CD4-positive, alpha-beta T cell (primary cell): ENCODE results near the gene GRID1. TPM values are rescaled to one million over a fixed set of nuclear protein-coding genes. Genes with fewer than 3 reads are reported as not detected.

ENCODE experiments used
- ATAC-seq: fragments of 200-7000 bp; cut with Tn5 transposase; one replicate; pipeline ENCODE4 v1.10.0; 2022; ENCODE audit warnings: mild to moderate bottlenecking; ENCODE audit not compliant: poor library complexity
- CTCF ChIA-PET: fragments of 350-600 bp; sonication (Branson Sonifier 250); formaldehyde crosslinking; loops from one replicate; lab custom pipeline; 2021; ENCODE audit warnings: antibody characterized with exemption, inconsistent platforms; lab: Charles Lee
- POLR2A ChIA-PET: fragments of 350-600 bp; sonication (Branson Sonifier 250); formaldehyde crosslinking; loops from one replicate; lab custom pipeline; 2021; ENCODE audit warnings: antibody characterized with exemption, inconsistent platforms; lab: Charles Lee
- DNase-seq, 14 experiments: peaks; one replicate each; pipeline ENCODE4 v3.0.0-alpha.2; 2013 to 2020; ENCODE audit warnings: mixed read lengths in 2 of 14
- H3K27ac ChIP-seq, 2 donors: one replicate each; pipeline versions ENCODE4 v1.5.1 to v1.7.0; 2013; ENCODE audit warnings: low read length in 2 of 2, low read depth in 1 of 2, mild to moderate bottlenecking in 1 of 2
- H3K27me3 ChIP-seq, 2 experiments: 1 replicate in 1 of 2; 2 replicates in 1 of 2; pipeline versions ENCODE4 v1.6.1 to v1.7.0; 2013; ENCODE audit warnings: low read length in 2 of 2, control low read depth in 1 of 2, mild to moderate bottlenecking in 1 of 2, moderate library complexity in 1 of 2; ENCODE audit not compliant: insufficient read depth in 2 of 2, control insufficient read depth in 1 of 2
- H3K36me3 ChIP-seq: one replicate; pipeline ENCODE4 v1.6.1; 2013; ENCODE audit warnings: low read length, control low read depth; ENCODE audit not compliant: insufficient read depth
- H3K4me1 ChIP-seq: one replicate; pipeline ENCODE4 v1.6.1; 2013; ENCODE audit warnings: low read length, control low read depth; ENCODE audit not compliant: insufficient read depth
- H3K4me3 ChIP-seq: one replicate; pipeline ENCODE4 v1.5.1; 2013; ENCODE audit warnings: mild to moderate bottlenecking, low read length, moderate library complexity
- H3K9me3 ChIP-seq, 2 experiments: 1 replicate in 1 of 2; 2 replicates in 1 of 2; pipeline versions ENCODE4 v1.6.1 to v1.7.0; 2013; ENCODE audit warnings: low read length in 2 of 2, mild to moderate bottlenecking in 2 of 2, control low read depth in 1 of 2, moderate library complexity in 1 of 2; ENCODE audit not compliant: control insufficient read depth in 1 of 2, insufficient read depth in 1 of 2
- H3K27ac Mint-ChIP-seq: one replicate; pipeline ENCODE4 v1.8.0; 2020; ENCODE audit warnings: mixed read lengths
- H3K27me3 Mint-ChIP-seq: one replicate; pipeline ENCODE4 v1.8.0; 2021; ENCODE audit warnings: mixed read lengths
- H3K36me3 Mint-ChIP-seq: one replicate; pipeline ENCODE4 v1.8.0; 2021; ENCODE audit warnings: low read depth, mixed read lengths
- H3K4me1 Mint-ChIP-seq: one replicate; pipeline ENCODE4 v1.8.0; 2021; ENCODE audit warnings: low read depth, mixed read lengths
- H3K4me3 Mint-ChIP-seq: one replicate; pipeline ENCODE4 v1.8.0; 2020; ENCODE audit warnings: mild to moderate bottlenecking, mixed read lengths
- H3K9me3 Mint-ChIP-seq: one replicate; pipeline ENCODE4 v1.8.0; 2020; ENCODE audit warnings: mixed read lengths
- intact Hi-C, 2 experiments: fragments of 100-400 bp; cut with DNase I in 1 of 2; cut with micrococcal nuclease in 1 of 2; formaldehyde crosslinking; loops; one replicate each; pipeline versions ENCODE4 v1.15.1 to v1.9.0; 2023 to 2025; cut with DNase I, micrococcal nuclease
- total RNA-seq, 174 experiments: library from RNA in 2 of 174; stranded (reverse) in 2 of 174; gene quantifications; one replicate each; pipeline ENCODE4 v1.2.3 and lab custom pipeline; 2021 to 2026
- TF ChIP-seq, protein P1 (sequence below): fragments of 200-600 bp; IDR thresholded peaks from one replicate; pipeline ENCODE4 v1.8.0; 2022; ENCODE audit warnings: antibody characterized with exemption, mild to moderate bottlenecking

GRID1 gene
- total RNA-seq, 2 experiments from 2014 or later, result not detected

DNA sequence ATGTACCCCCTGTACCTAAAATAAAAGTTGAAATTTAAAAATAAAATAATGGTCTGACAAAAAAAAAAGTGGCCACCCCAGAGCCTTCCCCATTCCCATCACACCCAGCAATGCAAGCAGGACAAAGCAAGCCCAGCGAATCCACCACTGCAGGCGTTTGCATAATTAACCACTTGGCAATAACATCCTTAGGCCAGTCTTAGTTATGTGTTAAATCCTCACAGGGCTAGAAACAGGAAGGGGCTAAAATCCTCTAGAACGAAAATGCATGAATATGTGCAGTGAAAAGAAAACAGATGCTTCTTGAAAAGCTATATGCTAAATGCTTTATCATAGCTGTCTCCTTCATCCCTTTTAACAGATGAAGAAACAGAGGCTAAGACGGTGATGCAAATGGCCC, 229.7 kb downstream of the GRID1 start:
- Histone ChIP-seq H3K4me3 (no peak overlapping the region), H3K27me3 (no peaks in the 10 kb centered on the region), H3K36me3 (no peaks in the 10 kb centered on the region), H3K4me1 (no peaks in the 10 kb centered on the region), H3K27ac (no peak overlapping the region), H3K9me3 (peaks cover 0 to 9% of the 10 kb centered on the region in 2 experiments)
- no peaks in the 10 kb centered on the region for H3K36me3 Mint-ChIP-seq
- no peaks in the 10 kb centered on the region for H3K4me1 Mint-ChIP-seq
- DNase-seq, result no peak
- no peak overlapping the region for H3K27ac Mint-ChIP-seq
- H3K4me3 Mint-ChIP-seq, result no peak overlapping the region
- POLR2A ChIA-PET, result no interaction called here
- TF ChIP-seq, protein P1, sequence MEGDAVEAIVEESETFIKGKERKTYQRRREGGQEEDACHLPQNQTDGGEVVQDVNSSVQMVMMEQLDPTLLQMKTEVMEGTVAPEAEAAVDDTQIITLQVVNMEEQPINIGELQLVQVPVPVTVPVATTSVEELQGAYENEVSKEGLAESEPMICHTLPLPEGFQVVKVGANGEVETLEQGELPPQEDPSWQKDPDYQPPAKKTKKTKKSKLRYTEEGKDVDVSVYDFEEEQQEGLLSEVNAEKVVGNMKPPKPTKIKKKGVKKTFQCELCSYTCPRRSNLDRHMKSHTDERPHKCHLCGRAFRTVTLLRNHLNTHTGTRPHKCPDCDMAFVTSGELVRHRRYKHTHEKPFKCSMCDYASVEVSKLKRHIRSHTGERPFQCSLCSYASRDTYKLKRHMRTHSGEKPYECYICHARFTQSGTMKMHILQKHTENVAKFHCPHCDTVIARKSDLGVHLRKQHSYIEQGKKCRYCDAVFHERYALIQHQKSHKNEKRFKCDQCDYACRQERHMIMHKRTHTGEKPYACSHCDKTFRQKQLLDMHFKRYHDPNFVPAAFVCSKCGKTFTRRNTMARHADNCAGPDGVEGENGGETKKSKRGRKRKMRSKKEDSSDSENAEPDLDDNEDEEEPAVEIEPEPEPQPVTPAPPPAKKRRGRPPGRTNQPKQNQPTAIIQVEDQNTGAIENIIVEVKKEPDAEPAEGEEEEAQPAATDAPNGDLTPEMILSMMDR, result no peak
- H3K27me3 Mint-ChIP-seq, result no peaks in the 10 kb centered on the region
- H3K9me3 Mint-ChIP-seq, result no peaks in the 10 kb centered on the region
- ATAC-seq, result no peak
- intact Hi-C loops, result loop anchor here in 1 of 2 experiments (10.0 kb wide), 1 partner anchor 592 kb away; no protein-coding TSS in a partner anchor
- CTCF ChIA-PET, result no interaction called here

DNA sequence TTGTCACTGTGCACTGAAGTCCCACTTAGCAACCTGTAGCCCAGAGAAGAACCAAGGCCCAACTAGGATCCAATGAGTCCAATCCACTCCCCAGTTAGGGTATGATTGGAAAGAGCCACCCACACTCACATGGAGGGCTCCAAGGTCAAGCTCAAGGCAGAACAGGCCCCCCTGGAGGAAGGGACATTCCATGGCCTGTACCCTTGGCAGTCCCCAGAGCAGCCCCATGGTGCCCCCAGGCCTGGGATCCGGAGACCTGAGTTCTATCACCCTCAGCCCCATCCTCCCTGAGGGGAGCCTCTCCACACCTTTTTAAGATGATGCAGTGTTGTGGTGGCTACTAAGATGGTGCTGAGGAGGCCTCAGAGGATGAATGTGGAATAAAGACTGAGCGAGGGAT, 231.4 kb downstream of the GRID1 start:
- Mint-ChIP-seq H3K36me3 (no peaks in the 10 kb centered on the region), H3K27me3 (no peaks in the 10 kb centered on the region), H3K27ac (no peak overlapping the region), H3K4me1 (no peaks in the 10 kb centered on the region), H3K4me3 (no peak overlapping the region), H3K9me3 (no peaks in the 10 kb centered on the region)
- Histone ChIP-seq H3K27me3 (no peaks in the 10 kb centered on the region), H3K9me3 (peaks cover 0 to 9% of the 10 kb centered on the region in 2 experiments), H3K4me1 (no peaks in the 10 kb centered on the region), H3K36me3 (no peaks in the 10 kb centered on the region), H3K4me3 (no peak overlapping the region), H3K27ac (no peak overlapping the region)
- CTCF ChIA-PET, result no interaction called here
- no peak for ATAC-seq
- no peak for DNase-seq
- intact Hi-C loops, result loop anchor here in 1 of 2 experiments (10.0 kb wide), 1 partner anchor 590 kb away; no protein-coding TSS in a partner anchor
- TF ChIP-seq, protein P1, result no peak
- POLR2A ChIA-PET, result no interaction called here

DNA sequence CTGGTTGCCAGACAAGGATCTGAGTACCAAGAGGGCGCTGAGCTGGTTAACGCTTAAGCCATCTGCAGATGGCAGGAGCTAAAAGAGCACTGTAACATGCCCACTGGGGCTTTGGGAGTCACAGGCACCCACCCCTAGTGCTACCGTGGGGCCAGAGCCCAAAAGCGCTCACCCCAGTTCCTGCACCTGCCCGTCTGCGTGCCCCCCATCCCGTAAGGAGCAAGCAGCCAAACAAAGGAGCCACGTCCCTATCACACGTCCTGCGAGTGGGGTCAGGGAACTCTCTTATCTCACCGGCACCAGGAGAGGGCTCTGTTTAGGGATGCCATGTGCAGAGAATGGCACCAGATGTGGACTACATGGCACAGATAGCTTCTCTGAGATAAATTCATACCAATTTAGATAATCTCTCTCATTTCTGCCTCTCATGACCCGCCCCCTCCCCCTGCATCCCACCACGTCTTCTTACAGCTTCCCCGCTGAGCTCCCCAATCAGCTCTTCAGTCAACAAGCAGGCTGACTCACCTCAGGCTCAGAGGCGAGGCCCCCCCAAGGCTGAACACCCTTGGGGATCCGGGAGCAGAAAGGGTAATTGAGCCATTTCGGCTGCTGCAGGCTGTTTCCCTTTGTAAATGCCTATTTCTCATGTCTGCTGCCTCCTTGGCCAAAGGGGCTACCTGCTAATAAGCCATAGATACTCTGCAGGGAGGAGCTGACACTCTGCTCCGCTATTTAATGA, 235.7 kb downstream of the GRID1 start:
- intact Hi-C loops, result loop anchor here in 1 of 2 experiments (10.0 kb wide), 1 partner anchor 586 kb away; no protein-coding TSS in a partner anchor

More for the DNA sequence above, 235.7 kb downstream of the GRID1 start:
- Mint-ChIP-seq H3K27ac (no peak overlapping the region), H3K9me3 (no peaks in the 10 kb centered on the region), H3K36me3 (no peaks in the 10 kb centered on the region), H3K4me3 (no peak overlapping the region), H3K27me3 (peaks cover 8% of the 10 kb centered on the region), H3K4me1 (no peaks in the 10 kb centered on the region)
- Histone ChIP-seq H3K36me3 (no peaks in the 10 kb centered on the region), H3K9me3 (peaks cover 0 to 4% of the 10 kb centered on the region in 2 experiments), H3K4me1 (no peaks in the 10 kb centered on the region), H3K4me3 (no peak overlapping the region), H3K27ac (no peak overlapping the region), H3K27me3 (peaks cover 0 to 7% of the 10 kb centered on the region in 2 experiments)
- ChIA-PET POLR2A (no interaction called here), CTCF (no interaction called here)
- DNase-seq (no peak), ATAC-seq (no peak)
- TF ChIP-seq, protein P1, result no peak
